DMS53 treated with DMSO at 0.1 percent for 48 hours (cell line): ENCODE results near the gene BST1.

ENCODE experiments used
- DNase-seq: peaks from one replicate; lab custom pipeline; 2025; ENCODE audit not compliant: unreplicated experiment; lab: John Stamatoyannopoulos, UW

The BST1 gene

GRCh38 chr4:15676039-15676438, 26.8 kb upstream of the BST1 start:
- DNase-seq: no peak

GRCh38 chr4:15676899-15677298, 26.0 kb upstream of the BST1 start:
- DNase-seq: no peak

- peak; percentile 27 for DNase-seq
These were observed 25.3 kb upstream of the BST1 start for GRCh38 chr4:15677507-15677988.

GRCh38 chr4:15681067-15681371, 21.8 kb upstream of the BST1 start:
- no peak for DNase-seq

GRCh38 chr4:15681372-15682241, 21.3 kb upstream of the BST1 start, which contains the start of gene FAM200B:
FAM200B (plus strand) TSS chr4:15681827; CDS start chr4:15686978, 5,151 bp downstream.
- DNase-seq: peak; percentile 98

GRCh38 chr4:15682242-15683142, 20.4 kb upstream of the BST1 start:
- DNase-seq: no peak

GRCh38 chr4:15683143-15683495, 19.7 kb upstream of the BST1 start:
- DNase-seq: no peak

- DNase-seq: no peak
These were observed 18.4 kb upstream of the BST1 start for GRCh38 chr4:15684498-15684897.

- DNase-seq: no peak
These were observed 14.8 kb upstream of the BST1 start for GRCh38 chr4:15688051-15688450.

GRCh38 chr4:15689540-15689939, 13.3 kb upstream of the BST1 start:
- DNase-seq: no peak

- DNase-seq: no peak
These were observed 12.7 kb upstream of the BST1 start for GRCh38 chr4:15690020-15690809.

- peak; percentile 76 for DNase-seq
These were observed 11.3 kb upstream of the BST1 start for GRCh38 chr4:15691346-15692135.

- DNase-seq: no peak
These were observed 10.3 kb upstream of the BST1 start for GRCh38 chr4:15692602-15693001.

- peak; percentile 89 for DNase-seq
These were observed 8.4 kb upstream of the BST1 start for GRCh38 chr4:15694431-15694830.

- peak; percentile 65 for DNase-seq
These were observed 7.6 kb upstream of the BST1 start for GRCh38 chr4:15695240-15695699.

GRCh38 chr4:15695729-15696128, 7.1 kb upstream of the BST1 start:
- no peak for DNase-seq

- DNase-seq: no peak
These were observed 6.0 kb upstream of the BST1 start for GRCh38 chr4:15696866-15697265.

- no peak for DNase-seq
These were observed 574 bp downstream of the BST1 start for GRCh38 chr4:15703439-15703838.

- no peak for DNase-seq
These were observed 1.3 kb downstream of the BST1 start for GRCh38 chr4:15704129-15704528.

- no peak for DNase-seq
These were observed 3.9 kb downstream of the BST1 start for GRCh38 chr4:15706646-15707362.
